Activated T-helper 1 cell treated with anti-CD3 and anti-CD28 coated beads, Interleukin-2, amount 50 U/mL, for 16 hours (primary cell): ENCODE results near the gene BNIP3.
"Not testable (repeated sequence)": the region's sequence is repeated elsewhere in the genome, so short reads cannot be mapped to it uniquely, and the experiment has no call there.

Experiments
- DNase-seq, 2 donors: peaks; one replicate each; pipeline ENCODE4 v3.0.0-alpha.2; 2020; ENCODE audit warnings: low read depth in 1 of 2, low spot score in 1 of 2

Gene BNIP3

DNA sequence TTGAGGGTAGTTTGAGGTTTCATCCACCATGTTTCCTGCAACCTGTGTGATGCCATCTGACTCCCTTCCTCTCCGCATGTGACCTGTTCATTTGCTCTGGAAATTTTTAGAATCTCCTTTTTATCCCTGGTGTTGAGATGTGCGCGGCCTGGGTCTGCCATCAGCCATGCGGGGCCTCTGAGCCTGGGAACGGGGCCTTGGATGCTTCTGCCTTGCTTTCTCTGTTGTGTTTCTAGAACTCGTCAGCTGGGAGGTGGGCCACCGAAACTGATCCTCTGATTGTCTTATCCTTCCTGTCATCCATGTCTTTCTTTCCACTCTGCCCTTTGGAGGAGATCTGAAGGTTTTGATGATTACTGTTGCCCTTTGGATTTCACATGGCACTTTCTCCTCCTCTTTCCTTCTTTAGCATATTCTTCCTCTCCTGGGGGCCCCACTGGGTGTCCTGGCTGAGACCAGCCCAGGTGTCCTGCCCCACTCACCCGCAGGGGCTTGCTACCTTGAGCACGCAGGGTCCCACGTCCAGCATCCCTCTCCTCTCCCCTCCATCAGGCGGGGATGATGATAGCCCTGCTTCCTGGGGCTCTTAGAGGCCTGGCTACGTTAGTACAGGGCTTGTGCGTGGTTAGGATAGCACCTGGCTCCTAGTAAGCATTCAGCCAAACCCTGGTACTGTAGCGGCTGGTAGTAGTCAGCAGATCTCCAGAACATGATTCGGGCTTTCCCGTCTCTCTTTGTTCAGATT is 51.0 kb downstream of the BNIP3 start:
- no peak for DNase-seq

DNA sequence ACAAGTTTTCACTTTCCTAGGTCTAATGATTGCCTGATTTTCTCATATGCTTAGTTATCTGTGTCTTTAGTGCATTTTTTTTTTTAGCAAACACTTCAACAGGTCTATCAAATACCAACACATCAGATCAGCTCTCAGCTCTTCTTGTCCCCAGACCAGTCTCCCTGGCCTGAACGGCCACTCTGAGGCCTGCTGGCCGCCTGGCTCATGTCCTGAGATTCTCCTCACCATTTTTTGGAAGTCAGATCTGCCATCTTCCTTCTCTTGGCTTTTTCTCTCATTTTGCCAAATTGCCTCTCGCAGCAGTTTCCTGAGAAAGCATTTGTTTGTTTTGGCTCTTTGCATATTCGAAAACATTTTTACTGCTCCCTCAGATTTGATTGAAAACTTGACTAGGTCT is 51.6 kb downstream of the BNIP3 start:
- DNase-seq: no peak

DNA sequence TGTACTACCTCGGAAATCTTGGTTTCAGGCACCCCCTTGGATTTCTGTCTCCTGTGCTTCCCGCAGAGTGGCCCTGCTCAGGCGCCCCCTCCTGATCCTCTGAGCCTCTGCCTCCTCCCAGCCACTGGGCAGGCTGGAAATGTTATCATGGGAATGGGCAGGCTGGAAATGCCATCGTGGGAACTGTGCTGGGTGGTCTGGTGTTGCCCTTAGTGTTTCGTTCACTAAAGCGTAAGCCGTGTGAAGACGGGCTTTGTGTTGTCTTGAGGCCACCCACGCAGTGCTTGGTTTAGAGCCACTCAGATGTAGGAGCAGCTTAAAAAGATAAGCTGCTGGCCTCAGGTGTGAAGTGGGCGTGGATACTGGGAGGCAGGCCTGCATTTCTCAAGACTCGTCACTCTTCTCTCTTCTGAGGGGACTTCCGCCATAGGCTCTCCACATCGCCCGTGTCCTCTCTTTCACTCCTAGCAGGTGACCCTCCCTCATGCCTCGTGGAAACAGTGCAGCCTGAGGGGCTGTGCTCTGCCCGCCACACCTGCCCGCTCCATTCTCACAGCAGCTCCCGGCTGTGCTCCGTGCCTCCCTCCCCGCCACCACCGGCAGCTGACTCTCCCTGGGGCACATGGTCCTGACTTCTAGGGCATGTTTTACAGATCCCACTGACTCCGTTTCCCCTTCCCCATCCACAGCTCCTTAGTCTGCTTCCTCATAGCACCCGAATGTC is 52.4 kb downstream of the BNIP3 start:
- no peak for DNase-seq

DNA sequence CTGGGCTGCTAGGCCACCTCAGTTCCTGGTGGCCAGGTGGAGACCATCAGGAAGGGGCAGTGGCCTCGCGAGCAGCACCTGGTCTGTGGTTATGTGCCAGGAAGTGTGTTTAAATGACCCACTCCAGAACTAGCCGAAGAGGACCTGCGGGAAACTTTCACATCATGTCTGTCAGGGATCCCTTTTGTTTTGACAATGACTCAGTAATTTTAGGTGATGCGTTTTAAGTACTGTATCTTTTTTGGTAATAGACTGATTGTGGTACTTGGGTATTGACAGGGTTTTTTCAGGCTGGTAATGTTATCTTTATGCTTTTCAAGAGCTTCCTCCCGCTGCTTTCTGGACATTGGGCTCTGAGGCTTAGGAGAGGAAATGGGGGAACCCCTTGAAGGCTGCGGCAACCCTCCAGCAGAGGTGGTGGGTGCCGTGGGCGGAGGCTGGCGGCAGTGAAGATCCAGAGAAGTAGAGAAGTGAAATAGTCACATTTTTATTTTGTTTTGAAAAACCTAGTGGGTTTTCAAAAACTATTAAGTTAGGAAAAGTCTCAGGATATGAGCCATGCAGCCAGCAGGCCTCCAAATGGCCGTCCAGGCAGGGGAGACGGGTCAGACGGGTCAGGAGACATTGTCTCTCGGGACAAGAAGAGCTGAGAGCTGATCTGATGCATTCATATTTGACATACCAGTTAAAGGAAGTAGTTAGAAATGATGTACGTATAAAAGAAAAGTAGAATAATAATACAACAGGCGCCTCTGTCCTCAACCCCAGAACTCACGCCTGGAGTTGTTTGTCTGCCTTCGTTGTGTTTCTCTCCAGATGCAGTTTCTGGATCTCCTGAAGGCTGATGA is 53.3 kb downstream of the BNIP3 start:
- DNase-seq: peak in 1 of 2 donors; percentile 20

DNA sequence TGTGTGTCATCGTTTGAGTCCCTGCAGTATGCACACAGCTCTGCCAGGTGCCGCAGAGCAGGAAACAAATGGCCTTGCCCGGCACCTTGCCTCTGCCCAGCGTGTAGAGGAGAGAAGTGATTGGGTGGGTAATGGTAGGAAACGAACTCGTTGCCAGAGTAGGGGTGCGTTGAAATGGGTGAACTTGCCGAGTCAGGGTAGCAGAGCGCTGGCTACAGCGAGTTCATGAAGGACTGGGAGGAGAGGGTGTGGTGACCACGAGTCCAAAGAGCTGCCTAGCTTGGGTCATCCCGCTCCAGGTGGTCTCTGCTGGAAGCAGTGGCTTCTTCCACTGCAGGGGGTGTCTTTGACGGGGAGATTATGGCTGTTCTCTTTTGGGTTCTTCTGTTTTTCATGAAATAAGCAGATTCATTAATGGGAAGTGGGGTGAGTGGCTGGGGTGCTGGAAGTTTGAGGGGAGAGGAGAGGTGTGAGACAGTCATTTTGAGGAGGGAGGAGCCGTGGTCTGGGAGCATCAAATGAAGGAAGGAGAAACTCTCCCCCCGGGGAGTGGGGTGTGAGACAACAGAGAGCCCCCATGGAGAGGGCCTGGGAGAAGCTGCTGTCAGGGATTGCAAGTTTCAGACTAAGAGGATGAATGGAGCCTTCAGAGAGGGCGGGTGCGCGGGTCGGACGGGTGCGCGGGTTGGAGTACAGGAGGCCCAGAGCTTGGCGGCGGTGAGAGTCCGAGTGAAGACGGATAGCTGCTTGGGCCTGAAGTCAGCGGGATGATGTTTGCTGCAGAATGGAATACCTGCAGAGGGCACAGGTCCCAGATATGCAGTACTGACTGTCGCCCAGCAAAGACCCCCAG is 54.8 kb downstream of the BNIP3 start:
- no peak for DNase-seq

DNA sequence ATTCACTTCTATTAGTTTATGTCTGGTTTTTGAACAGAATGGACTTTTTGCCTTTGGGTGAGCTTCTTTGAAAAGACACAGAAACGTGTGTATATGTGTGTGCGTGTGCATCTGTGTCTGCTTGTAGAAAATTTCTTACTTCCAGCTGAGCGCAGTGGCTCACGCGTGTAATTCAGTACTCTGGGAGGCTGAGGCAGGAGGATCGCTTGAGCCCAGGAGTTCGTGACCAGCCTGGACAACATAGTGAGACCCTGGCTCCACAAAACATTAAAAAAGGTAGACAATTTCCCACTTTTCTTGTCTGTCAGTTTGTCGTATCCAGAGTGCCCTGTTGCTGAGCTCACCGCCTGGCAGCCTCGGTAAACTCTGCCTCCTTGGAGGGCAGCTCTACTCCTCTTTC is 55.5 kb downstream of the BNIP3 start:
- no peak for DNase-seq

DNA sequence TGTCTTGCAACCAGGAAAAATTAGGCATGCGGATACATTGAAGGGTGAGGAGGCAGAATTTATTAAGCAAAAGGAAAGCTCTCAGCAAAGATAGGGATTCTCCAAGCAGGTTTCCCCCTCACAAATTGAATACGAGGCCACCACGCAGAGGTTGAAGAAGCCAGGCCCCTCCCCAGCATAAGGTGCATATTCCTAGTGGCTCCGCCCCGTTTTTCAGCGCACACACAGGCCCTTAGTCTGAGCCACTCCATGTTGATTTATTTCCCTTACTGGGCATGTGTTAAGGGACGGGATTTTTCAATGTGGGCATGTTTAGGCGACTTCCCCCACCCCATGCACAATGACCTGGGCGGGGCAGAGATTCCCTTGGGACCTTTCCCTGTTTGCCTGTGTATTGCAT is 56.0 kb downstream of the BNIP3 start:
- no peak for DNase-seq

DNA sequence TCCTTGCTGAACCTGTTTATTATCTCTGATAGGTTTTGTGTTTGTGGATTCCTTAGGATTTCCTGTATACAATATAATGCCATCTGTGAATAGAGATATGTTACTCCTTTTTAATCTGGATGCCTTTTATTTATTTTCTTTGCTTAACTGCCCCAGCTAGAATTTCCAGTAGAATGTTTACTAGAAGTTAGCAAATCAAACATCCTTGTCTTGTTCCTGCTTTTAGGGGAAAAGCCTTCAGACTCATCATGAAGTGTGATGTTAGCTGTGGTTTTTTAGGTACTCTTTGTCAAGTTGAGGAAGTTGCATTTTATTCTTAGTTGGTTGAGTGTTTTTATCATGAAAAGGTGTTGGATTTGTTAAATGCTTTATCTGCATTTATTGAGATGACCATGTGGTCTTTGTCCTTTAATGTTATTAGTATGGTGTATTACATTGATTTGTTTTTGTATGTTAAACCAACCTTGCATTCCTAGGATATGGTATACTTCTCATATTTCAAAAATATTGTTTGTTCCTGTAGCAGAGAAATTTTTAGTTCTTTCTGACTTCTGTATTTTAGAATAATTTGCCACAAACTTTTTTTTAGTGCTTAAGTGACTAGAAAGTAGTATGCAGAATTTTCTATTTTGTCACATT is 56.6 kb downstream of the BNIP3 start:
- DNase-seq: no peak

DNA sequence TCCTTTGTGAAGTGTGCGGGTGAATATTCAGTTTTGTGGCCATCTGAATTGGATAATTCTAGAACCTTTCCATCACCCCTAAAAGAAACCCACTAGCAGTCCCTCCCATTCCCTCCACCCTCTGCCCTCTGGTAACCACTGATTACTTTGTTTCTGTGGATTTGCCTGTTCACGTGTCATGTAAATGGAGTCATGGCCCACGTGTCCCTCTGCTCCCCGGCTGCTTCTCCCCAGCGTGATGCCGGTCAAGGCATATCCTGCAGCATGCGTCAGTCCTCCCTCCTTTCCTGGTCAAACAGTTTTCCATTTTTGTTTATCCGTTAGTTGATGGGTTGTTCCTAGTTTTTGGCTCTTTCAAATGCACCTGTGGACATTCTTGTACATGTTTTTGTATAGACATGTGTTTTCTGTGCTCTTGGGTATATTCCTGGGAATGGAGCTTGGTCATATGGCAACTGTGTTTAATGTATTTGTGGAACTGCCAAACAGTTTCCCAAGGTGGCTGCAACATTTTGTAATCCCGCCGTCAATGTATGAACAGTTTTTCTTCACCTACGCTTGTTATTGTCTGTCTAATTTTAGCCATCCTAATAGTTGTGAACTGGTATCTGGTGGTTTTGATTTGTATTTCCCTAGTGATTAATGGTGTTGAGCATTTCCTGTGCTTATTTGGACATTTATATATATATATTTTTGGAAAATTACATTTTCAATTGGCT is 58.5 kb downstream of the BNIP3 start:
- no peak for DNase-seq

DNA sequence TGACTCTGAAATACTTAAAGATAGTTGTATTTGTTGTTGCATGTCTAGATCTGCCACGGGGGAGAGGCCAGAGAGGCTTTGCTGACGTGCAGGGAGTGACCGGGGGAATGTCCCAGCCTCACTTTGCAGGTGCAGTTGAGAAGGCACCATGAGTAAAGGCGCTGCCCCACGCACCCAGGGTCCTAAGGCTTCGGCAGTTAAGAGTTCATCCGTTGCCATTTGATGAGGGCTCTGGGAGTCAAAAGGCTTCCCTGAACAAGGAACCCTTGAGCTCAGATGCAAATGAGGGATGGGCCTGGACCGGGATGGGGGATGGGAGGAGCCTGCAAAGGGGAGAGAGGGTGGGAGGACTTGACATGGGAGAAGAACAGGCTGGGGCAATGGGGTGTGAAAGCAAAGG is 60.5 kb downstream of the BNIP3 start:
- DNase-seq: no peak

DNA sequence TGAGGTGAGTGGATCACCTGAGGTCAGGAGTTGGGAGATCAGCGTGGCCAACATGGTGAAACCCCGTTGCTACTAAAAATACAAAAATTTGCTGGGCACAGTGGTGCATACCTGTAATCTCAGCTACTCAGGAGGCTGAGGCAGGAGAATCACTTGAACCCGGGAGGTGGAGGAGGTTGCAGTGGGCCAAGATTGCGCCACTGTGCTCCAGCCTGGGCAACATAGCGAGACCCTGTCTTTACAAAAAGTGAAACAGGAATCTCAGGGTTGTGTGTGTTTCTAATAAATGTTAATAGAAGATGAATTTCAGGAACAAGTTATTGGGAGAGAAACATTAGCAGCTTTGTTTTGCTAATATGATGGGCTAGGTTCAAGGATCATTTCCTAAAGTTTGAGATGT is 61.0 kb downstream of the BNIP3 start:
- DNase-seq: no peak

DNA sequence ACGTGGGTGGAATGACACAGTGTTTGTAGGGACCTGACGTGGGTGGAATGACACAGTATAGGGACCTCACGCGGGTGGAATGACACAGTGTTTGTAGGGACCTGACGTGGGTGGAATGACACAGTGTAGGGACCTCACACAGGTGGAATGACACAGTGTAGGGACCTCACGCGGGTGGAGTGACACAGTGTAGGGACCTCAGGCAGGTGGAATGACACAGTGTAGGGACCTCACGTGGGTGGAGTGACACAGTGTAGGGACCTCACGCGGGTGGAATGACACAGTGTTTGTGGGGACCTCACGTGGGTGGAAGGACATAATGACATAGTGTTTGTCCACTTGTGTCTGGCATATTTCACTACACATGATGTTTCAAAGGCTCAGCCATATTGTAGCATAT is 61.6 kb downstream of the BNIP3 start:
- DNase-seq: no peak

DNA sequence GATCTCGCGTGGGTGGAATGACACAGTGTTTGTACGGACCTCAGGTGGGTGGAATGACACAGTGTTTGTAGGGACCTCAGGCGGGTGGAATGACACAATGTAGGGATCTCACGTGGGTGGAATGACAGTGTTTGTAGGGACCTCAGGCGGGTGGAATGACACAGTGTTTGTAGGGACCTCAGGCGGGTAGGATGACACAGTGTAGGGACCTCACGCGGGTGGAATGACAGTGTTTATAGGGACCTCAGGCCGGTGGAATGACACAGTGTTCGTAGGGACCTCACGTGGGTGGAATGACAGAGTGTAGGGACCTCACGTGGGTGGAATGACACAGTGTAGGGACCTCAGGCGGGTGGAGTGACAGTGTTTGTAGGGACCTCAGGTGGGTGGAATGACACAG is 62.3 kb downstream of the BNIP3 start:
- DNase-seq: not testable (repeated sequence)
